H1 (cell line): ENCODE data around the gene IFNE. TPM values are rescaled to one million over a fixed set of nuclear protein-coding genes. Genes with fewer than 3 reads are reported as not detected.

ENCODE experiments used
- CTCF ChIA-PET: fragments of 300-600 bp; sonication (Branson Sonifier 250); formaldehyde crosslinking; loops from one replicate; lab custom pipeline; 2021; ENCODE audit not compliant: partially characterized antibody; lab: Charles Lee
- POLR2A ChIA-PET: fragments of 300-600 bp; sonication (Branson Sonifier 250); formaldehyde crosslinking; loops from one replicate; lab custom pipeline; 2021; ENCODE audit warnings: inconsistent platforms; ENCODE audit not compliant: partially characterized antibody; lab: Charles Lee
- DNase-seq, 2 experiments: peaks; one replicate each; pipeline versions ENCODE4 v3.0.0 to v3.0.0-alpha.2; 2010 to 2022; ENCODE audit warnings: low spot score in 2 of 2, low read depth in 1 of 2, mixed read lengths in 1 of 2
- FAIRE-seq: peaks from 2 replicates; lab custom pipeline; 2011; peaks lifted over from hg19 to GRCh38; lab: Jason Lieb, UNC
- H2AFZ ChIP-seq: 2 replicates; pipeline ENCODE4 v1.8.1; 2012; ENCODE audit warnings: low read length, inconsistent platforms
- H2AK5ac ChIP-seq: 2 replicates; pipeline ENCODE4 v1.6.1; 2013; ENCODE audit warnings: low read depth, low read length
- H2BK120ac ChIP-seq: replicated peaks from 2 replicates; pipeline ENCODE3; 2013; ENCODE audit warnings: low read depth, low read length, inconsistent platforms
- H2BK12ac ChIP-seq: 2 replicates; pipeline ENCODE4 v1.6.1; 2013; ENCODE audit warnings: low read depth, low read length
- H2BK15ac ChIP-seq: 2 replicates; pipeline ENCODE4 v1.6.1; 2013; ENCODE audit warnings: low read length
- H2BK20ac ChIP-seq: 2 replicates; pipeline ENCODE4 v1.6.1; 2013; ENCODE audit warnings: low read length
- H2BK5ac ChIP-seq: 2 replicates; pipeline ENCODE4 v1.6.1; 2013; ENCODE audit warnings: low read depth, low read length
- H3K14ac ChIP-seq: 2 replicates; pipeline ENCODE4 v1.6.1; 2013; ENCODE audit warnings: inconsistent platforms; ENCODE audit not compliant: insufficient read length
- H3K18ac ChIP-seq: 2 replicates; pipeline ENCODE4 v1.6.1; 2013; ENCODE audit warnings: low read length; ENCODE audit errors: extremely low read depth
- H3K23ac ChIP-seq: 2 replicates; pipeline ENCODE4 v1.6.1; 2013; ENCODE audit warnings: inconsistent platforms; ENCODE audit not compliant: insufficient read length
- H3K23me2 ChIP-seq: 2 replicates; pipeline ENCODE4 v1.6.1; 2013; ENCODE audit warnings: low read depth, low read length
- H3K27ac ChIP-seq: 2 replicates; pipeline ENCODE4 v1.6.1; 2011; ENCODE audit warnings: low read depth, low read length, inconsistent platforms
- H3K27me3 ChIP-seq, 4 experiments: replicated peaks in 1 of 4; 1 replicate in 1 of 4; 2 replicates in 3 of 4; pipeline versions ENCODE4 v1.6.1 to v1.8.1; 2011 to 2013; ENCODE audit warnings: low read length in 3 of 4, mild to moderate bottlenecking in 3 of 4, inconsistent platforms in 2 of 4, mixed read lengths in 2 of 4, moderate library complexity in 1 of 4; ENCODE audit not compliant: control insufficient read depth in 3 of 4, insufficient read depth in 3 of 4; ENCODE audit errors: extremely low read depth in 1 of 4
- H3K36me3 ChIP-seq, 4 experiments: 2 replicates each; pipeline versions ENCODE4 v1.6.1 to v1.8.1; 2011 to 2013; ENCODE audit warnings: mild to moderate bottlenecking in 4 of 4, low read length in 3 of 4, moderate library complexity in 2 of 4, control low read depth in 1 of 4, inconsistent platforms in 1 of 4; ENCODE audit not compliant: insufficient read depth in 4 of 4, control insufficient read depth in 2 of 4
- H3K4ac ChIP-seq: replicated peaks from 2 replicates; pipeline ENCODE3; 2013; ENCODE audit warnings: low read length, low read depth, mixed read lengths, inconsistent platforms; ENCODE audit not compliant: insufficient read length
- H3K4me1 ChIP-seq, 4 experiments: replicated peaks in 1 of 4; 1 replicate in 1 of 4; 2 replicates in 3 of 4; pipeline versions ENCODE4 v1.6.1 to v1.8.1; 2011 to 2013; ENCODE audit warnings: low read length in 3 of 4, inconsistent platforms in 2 of 4, mixed read lengths in 1 of 4; ENCODE audit not compliant: insufficient read depth in 4 of 4, control insufficient read depth in 3 of 4
- H3K4me2 ChIP-seq, 2 experiments: 2 replicates each; pipeline versions ENCODE4 v1.6.1 to v1.8.1; 2011 to 2013; ENCODE audit warnings: low read depth in 2 of 2, low read length in 2 of 2, control low read depth in 1 of 2, inconsistent platforms in 1 of 2, mild to moderate bottlenecking in 1 of 2; ENCODE audit not compliant: insufficient read depth in 1 of 2
- H3K4me3 ChIP-seq, 4 experiments: fragments of 200-600, 300-600 bp in 1 of 4; sonication (generic), shearing (Covaris generic), sonication (Bioruptor Twin) in 1 of 4; 2 replicates each; pipeline versions ENCODE4 v1.5.1 to v1.8.1; 2011 to 2016; ENCODE audit warnings: low read length in 4 of 4, low read depth in 3 of 4, control low read depth in 2 of 4, inconsistent platforms in 2 of 4, mild to moderate bottlenecking in 2 of 4, mixed read lengths in 1 of 4, moderate library complexity in 1 of 4; ENCODE audit not compliant: insufficient read depth in 2 of 4; ENCODE audit errors: extremely low read depth in 1 of 4
- H3K56ac ChIP-seq: replicated peaks from 2 replicates; pipeline ENCODE3; 2013; ENCODE audit warnings: low read depth, mild to moderate bottlenecking, mixed read lengths, low read length, inconsistent platforms; ENCODE audit not compliant: insufficient read length
- H3K79me1 ChIP-seq: 2 replicates; pipeline ENCODE4 v1.6.1; 2013; ENCODE audit warnings: low read depth, low read length, control low read depth
- H3K79me2 ChIP-seq, 2 experiments: 2 replicates each; pipeline versions ENCODE4 v1.6.1 to v1.8.1; 2012 to 2013; ENCODE audit warnings: low read length in 2 of 2, mild to moderate bottlenecking in 2 of 2, inconsistent platforms in 1 of 2; ENCODE audit not compliant: insufficient read depth in 2 of 2, control insufficient read depth in 1 of 2
- H3K9ac ChIP-seq, 4 experiments: replicated peaks in 1 of 4; 1 replicate in 1 of 4; 2 replicates in 3 of 4; pipeline versions ENCODE4 v1.6.1 to v1.8.1; 2011 to 2013; ENCODE audit warnings: low read depth in 3 of 4, low read length in 3 of 4, control low read depth in 2 of 4, mild to moderate bottlenecking in 2 of 4, moderate library complexity in 2 of 4, inconsistent platforms in 1 of 4; ENCODE audit errors: extremely low read depth in 1 of 4
- H3K9me3 ChIP-seq, 2 experiments: 2 replicates each; pipeline versions ENCODE4 v1.6.1 to v1.8.1; 2012 to 2013; ENCODE audit warnings: mild to moderate bottlenecking in 2 of 2, moderate library complexity in 2 of 2, control low read depth in 1 of 2, inconsistent platforms in 1 of 2, low read depth in 1 of 2, low read length in 1 of 2, mixed read lengths in 1 of 2; ENCODE audit not compliant: insufficient read depth in 2 of 2
- H4K20me1 ChIP-seq, 2 experiments: replicated peaks in 1 of 2; 2 replicates each; pipeline versions ENCODE3 to v1.8.1; 2011 to 2013; ENCODE audit warnings: inconsistent platforms in 2 of 2, low read length in 2 of 2, mild to moderate bottlenecking in 1 of 2; ENCODE audit not compliant: insufficient read depth in 2 of 2, control insufficient read depth in 1 of 2
- H4K5ac ChIP-seq: 2 replicates; pipeline ENCODE4 v1.6.1; 2013; ENCODE audit warnings: low read length, low read depth, mixed read lengths, inconsistent platforms; ENCODE audit not compliant: insufficient read length
- H4K8ac ChIP-seq: 2 replicates; pipeline ENCODE4 v1.8.0; 2013; ENCODE audit warnings: mild to moderate bottlenecking, moderate library complexity, low read length, inconsistent platforms; ENCODE audit not compliant: insufficient read depth; ENCODE audit errors: extremely low read depth
- H4K91ac ChIP-seq: replicated peaks from 2 replicates; pipeline ENCODE3; 2013; ENCODE audit warnings: low read length, mixed read lengths, inconsistent platforms; ENCODE audit not compliant: insufficient read length
- BRCA1 ChIP-seq: IDR thresholded peaks from 2 replicates; pipeline ENCODE4 v1.6.1; 2012; ENCODE audit warnings: low read depth, low read length, improper control_type of control experiment
- WGBS, 2 experiments: shearing (Covaris generic) in 1 of 2; methylation state at CpG; one replicate each; pipeline versions ENCODE4 v1.1.6 to v1.1.7; 2013 to 2015; ENCODE audit warnings: low lambda C conversion rate in 2 of 2, mixed read lengths in 2 of 2, inconsistent platforms in 1 of 2, low coverage in 1 of 2, missing lambda C conversion rate in 1 of 2; ENCODE audit not compliant: insufficient replicate concordance in 2 of 2, insufficient coverage in 1 of 2, insufficient read length in 1 of 2; ENCODE audit errors: extremely low coverage in 1 of 2, missing lambda C conversion rate in 1 of 2; 5-methylcytosine and 5-hydroxymethylcytosine counted together
- polyA plus RNA-seq, 7 experiments: library from polyadenylated mRNA; depleted of rRNA in 3 of 7; stranded (reverse) in 5 of 7; unstranded in 2 of 7; fragments of >200 nt in 5 of 7; fragments of 200-250 nt in 2 of 7; gene quantifications; 1 replicate in 5 of 7; 2 replicates in 1 of 7; 4 replicates in 1 of 7; pipeline versions ENCODE4 v1.2.1 to v1.2.3, GENCODE V29; 2011 to 2013; ENCODE audit warnings: missing spikeins in 2 of 7, mixed read lengths in 2 of 7
- total RNA-seq: library from RNA; stranded (reverse); fragmentation: NEBNext Ultra II Directional; extraction: Animal tissue kit (Norgen Biotek cat#: 25700); gene quantifications from 2 replicates; pipeline ENCODE4 v1.2.1, GENCODE V29; 2021
- TF ChIP-seq, protein P1 (sequence below): IDR thresholded peaks from 2 replicates; pipeline ENCODE4 v1.6.1; 2011; ENCODE audit warnings: low read length, improper control_type of control experiment

IFNE gene
- total and polyA plus RNA-seq, 2 of the 8 experiments (the other 6 are each of a cell fraction or from before 2014, with no cell fraction given): 0.08 TPM; not detected in 1

DNA sequence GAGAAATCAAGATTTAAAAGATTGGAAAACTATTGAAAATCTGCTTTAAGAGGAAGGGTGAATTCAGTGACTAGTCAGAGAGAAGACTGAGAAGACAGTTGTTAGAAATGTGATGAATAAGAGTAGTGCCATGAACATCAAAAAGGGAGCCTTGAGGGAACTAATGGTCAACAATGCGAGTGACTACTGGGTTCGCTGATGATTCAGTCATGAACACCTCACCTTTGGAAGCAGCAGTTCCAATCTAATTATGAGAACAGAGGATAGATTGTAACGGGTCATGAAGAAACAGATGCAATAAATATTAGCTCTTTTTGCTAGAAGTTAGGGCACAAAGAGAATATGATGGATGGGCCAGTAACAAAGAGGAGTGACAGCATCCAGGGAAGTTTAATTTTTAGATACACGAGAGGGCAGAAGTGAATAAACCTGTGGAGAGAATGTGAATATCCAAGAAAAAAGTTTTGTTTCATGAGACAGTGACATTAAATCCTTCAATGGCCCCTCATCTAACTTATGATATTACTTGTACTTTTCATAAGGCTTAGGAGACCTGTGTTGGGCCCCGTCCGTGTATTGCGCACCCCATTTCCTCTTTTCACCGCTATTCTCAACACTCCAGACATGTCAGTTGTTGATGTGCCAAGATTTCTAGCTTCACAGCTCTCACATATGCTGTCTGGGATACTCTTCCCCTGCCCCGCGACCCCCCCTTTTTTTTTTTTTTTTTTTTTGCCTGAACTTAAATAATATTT lies 23.5 kb upstream of the IFNE start:
- Histone ChIP-seq H2BK15ac (no peak overlapping the region), H4K8ac (no peak overlapping the region), H3K36me3 (no peaks in the 10 kb centered on the region), H2AFZ (no peak overlapping the region), H3K4me2 (no peak overlapping the region; a peak in 1 of 4 replicates), H2AK5ac (no peak overlapping the region), H3K4ac (no peak overlapping the region), H3K14ac (no peak overlapping the region), H3K4me1 (no peaks in the 10 kb centered on the region; a peak in 1 of 7 replicates), H2BK120ac (no peak overlapping the region), H3K23ac (no peak overlapping the region), H3K27ac (no peak overlapping the region), H3K18ac (no peak overlapping the region), H3K79me2 (no peaks in the 10 kb centered on the region), H3K79me1 (no peaks in the 10 kb centered on the region), H3K4me3 (no peak overlapping the region), H2BK12ac (no peak overlapping the region), H3K27me3 (no peaks in the 10 kb centered on the region), H3K23me2 (no peaks in the 10 kb centered on the region; the same call in 1 of the 2 replicates), H4K20me1 (no peaks in the 10 kb centered on the region), H4K5ac (no peak overlapping the region), H2BK5ac (no peak overlapping the region), H3K9ac (no peak overlapping the region), H2BK20ac (no peak overlapping the region), H4K91ac (no peak overlapping the region), H3K9me3 (no peaks in the 10 kb centered on the region), H3K56ac (no peak overlapping the region)
- CTCF ChIA-PET: interaction anchor here (1.4 kb wide), 1 partner anchor 53 kb away, joined by 3 read pairs; no protein-coding TSS in a partner anchor
- WGBS, 2 experiments: 89% methylated on average over 10 of the region's 10 CpGs; no CpG with 5 or more reads in 1 of the 2 experiments
- POLR2A ChIA-PET: no interaction called here
- no peak for FAIRE-seq
- no peak for DNase-seq
- TF ChIP-seq BRCA1: no peak
- TF ChIP-seq, protein P1, sequence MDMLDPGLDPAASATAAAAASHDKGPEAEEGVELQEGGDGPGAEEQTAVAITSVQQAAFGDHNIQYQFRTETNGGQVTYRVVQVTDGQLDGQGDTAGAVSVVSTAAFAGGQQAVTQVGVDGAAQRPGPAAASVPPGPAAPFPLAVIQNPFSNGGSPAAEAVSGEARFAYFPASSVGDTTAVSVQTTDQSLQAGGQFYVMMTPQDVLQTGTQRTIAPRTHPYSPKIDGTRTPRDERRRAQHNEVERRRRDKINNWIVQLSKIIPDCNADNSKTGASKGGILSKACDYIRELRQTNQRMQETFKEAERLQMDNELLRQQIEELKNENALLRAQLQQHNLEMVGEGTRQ: no peak
